HuH-7.5 (cell line): ENCODE results near the gene PTPRN2.

ENCODE experiments used
- DNase-seq: peaks from one replicate; pipeline ENCODE4 v3.0.0; 2011; ENCODE audit warnings: low spot score

Gene PTPRN2

GRCh38 chr7:157975401-157976372 is 611.9 kb downstream of the PTPRN2 start:
- no peak for DNase-seq

DNA sequence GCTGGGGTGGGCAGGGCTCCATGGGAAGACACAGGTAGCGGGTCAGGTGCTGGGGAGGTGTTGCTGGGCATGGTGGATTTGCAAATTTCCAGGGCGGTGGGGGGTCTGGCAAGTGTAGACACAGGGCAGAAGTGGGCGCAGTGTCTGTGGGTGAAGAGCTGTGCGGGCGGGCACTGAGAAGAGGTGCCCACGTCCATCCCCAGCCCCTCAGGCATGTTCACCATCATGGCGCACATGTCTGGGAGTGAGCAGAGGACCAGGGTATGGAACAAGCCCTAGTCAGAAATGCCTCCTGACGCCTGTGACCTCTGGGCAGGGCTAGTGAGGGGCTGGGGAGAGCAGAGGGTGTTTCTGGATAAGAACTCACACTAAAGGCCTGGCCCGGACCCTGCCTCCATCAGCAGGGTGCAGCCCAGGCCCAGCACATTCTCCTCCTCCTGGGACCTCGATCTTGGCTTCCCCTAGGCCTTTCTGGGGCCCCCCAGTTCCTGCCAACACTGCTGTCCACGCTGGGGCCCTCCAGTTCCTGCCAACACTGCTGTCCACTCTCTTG is 612.9 kb downstream of the PTPRN2 start:
- no peak for DNase-seq

- DNase-seq = no peak
Measured at GRCh38 chr7:157973971-157974677, 613.5 kb downstream of the PTPRN2 start.

DNA sequence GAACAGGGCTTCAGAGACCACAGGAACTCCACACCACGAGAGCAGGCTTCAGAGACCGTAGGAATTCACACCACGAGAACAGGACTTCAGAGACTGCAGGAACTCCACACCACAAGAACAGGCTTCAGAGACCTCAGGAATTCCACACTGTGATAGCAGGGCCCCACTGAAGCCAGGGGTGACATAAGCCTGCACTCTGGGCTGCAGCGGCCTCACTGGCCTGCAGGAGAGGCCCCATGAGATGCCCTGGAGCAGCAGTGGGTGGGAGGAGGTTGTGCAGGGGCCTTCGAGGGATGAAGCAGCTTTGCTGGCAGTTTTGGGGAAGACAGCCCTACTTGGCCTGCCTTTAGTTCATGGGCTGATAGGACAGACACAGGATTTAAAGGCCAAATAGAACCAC is 614.7 kb downstream of the PTPRN2 start:
- no peak for DNase-seq

GRCh38 chr7:157971501-157971900 is 616.1 kb downstream of the PTPRN2 start:
- DNase-seq = no peak

DNA sequence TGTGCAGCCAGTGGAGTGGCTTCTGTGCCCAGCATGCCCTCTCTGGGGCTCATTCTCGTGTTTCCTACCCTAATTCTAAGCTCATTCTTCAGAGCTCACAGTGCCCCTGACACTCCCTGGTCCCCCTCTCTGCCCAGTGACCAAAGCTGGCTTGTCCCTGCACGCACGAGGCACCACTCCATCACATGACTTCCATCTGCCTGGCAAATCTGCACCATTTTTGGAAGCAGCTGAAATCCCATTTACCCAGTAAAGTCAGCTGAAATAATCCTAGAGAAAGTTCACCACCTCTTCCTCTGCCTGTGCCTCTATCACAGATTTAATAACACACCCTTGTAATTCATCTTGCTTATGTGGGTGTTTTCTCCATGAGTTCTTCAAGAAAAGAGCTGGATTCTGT is 616.9 kb downstream of the PTPRN2 start:
- no peak for DNase-seq

DNA sequence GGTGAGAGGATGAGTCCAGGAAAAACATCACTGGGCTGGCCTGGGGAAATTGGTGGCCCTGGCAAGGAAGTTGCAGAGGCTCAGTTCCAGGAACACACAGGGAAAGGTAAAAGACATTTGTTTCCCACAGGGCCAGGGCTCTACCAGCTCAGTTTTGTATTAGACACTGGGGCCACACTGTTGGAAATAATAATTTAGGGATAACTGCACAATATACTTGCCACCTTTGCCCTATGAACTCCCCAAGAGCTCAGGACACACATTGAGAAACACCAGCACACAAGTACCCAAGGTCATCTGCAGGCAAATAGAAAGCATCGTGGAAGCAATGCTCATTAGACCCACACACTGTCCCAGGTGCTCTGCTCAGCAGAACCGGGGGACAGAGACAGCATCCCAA is 617.6 kb downstream of the PTPRN2 start:
- DNase-seq = no peak

DNA sequence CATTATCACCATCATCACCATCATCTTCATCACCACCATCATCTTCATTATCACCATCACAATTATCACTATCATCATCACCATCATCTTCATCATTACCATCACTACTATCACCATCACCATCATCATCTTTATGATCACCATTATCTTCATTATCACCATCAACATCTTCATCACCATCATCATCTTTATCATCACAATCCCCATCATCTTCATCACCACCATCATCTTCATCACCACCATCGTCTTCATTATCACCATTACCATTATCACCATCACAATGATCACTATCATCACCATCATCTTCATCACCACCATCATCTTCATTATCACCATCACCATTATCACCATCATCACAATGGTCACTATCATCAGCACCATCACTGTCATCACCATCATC is 621.1 kb downstream of the PTPRN2 start:
- no peak for DNase-seq

DNA sequence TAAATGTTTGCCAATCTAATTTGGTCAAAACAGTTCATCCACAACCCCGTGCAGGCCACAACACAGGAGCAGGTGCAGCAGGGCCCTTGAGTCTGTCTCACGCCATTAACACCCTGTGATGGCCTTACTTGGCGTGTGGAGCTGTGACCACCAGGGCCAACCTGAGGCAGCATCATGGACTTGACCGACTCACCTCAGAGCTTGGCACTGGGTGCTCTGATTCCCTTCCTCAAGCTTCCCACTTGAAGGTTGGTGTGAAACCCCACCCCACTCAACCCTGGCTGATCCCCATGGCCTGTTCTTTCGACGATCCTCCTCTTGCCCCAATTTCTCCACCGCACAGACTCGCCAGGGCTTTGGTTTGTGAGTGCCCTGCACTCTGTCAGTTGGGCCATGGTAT is 623.1 kb downstream of the PTPRN2 start:
- DNase-seq = no peak

GRCh38 chr7:157964016-157964415 is 623.6 kb downstream of the PTPRN2 start:
- no peak for DNase-seq

- DNase-seq = no peak
Measured at GRCh38 chr7:157963526-157963925, 624.1 kb downstream of the PTPRN2 start.

DNA sequence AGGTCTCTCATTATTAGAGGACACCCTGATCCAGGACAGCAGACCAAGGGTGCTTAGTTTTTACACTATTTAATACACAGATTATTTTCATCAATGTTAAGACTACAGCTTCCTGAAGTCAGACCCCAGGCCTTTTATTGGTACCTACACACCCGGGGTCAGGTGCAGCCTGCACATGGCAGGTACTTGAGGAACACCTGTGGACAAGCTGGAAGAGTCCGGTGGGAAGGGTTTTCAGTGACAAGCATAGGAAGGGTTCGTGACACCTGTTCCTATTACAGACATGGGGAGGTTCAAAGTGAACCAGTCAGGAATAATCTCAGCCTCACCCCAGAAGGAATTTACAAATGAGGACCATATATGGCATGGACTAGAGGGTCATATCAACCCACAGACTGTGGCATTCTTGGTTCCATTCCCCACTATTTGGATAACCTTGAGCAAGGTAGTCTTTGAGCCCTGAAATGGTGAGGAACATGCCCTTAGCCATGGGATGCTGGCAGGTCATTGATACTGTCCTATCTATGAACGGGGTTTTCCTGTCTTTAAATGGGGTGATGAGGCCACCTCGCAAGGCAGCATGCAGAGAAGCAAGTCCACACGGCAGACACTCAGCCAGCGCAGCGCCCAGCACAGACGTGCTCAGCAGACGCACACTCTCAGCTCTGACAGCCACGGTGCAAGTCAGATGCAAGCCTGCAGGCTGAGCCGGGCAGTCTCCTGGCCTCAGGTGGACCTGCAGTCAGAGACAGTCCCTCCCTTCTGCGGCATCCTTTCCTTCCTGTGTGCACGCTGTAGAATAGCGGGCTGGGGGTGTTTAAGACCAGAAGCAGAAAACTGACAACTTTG is 624.9 kb downstream of the PTPRN2 start:
- DNase-seq = no peak

DNA sequence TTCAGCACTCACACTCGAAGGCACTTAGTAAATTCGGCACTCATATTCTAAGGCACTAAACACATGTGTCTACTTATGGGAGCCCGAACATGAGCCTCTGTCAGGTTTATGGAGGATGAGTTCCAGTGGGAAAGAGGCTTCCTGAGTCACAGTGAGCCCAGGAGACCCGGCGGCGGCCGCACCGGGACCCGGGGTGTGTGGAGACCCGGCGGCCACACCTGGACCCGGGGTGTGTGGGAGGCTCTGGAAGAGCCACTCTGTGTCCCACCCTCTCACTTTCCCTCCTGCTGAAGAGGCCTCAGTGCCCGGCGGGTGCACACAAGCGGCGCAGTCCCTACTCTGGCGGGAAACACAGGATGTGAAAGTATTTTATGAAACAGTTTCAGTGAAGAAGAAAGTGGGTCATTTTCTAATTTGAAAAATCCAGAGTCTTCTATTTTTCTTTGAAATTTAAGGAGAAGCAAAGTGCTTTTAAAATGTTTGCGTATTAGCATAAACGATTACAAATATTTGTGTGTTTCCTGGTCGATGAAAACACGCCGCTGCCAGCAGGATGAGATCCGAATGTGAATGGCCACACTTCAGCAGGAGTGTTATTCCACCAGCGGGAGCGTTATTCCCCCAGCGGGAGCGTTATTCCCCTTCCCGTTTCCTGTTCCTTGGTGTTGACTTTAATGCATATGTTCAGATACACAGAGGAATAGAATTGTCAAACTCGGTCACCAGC is 625.7 kb downstream of the PTPRN2 start:
- DNase-seq = no peak

GRCh38 chr7:157955348-157955999 is 632.1 kb downstream of the PTPRN2 start:
- no peak for DNase-seq

GRCh38 chr7:157954901-157955300 is 632.7 kb downstream of the PTPRN2 start:
- DNase-seq = no peak

DNA sequence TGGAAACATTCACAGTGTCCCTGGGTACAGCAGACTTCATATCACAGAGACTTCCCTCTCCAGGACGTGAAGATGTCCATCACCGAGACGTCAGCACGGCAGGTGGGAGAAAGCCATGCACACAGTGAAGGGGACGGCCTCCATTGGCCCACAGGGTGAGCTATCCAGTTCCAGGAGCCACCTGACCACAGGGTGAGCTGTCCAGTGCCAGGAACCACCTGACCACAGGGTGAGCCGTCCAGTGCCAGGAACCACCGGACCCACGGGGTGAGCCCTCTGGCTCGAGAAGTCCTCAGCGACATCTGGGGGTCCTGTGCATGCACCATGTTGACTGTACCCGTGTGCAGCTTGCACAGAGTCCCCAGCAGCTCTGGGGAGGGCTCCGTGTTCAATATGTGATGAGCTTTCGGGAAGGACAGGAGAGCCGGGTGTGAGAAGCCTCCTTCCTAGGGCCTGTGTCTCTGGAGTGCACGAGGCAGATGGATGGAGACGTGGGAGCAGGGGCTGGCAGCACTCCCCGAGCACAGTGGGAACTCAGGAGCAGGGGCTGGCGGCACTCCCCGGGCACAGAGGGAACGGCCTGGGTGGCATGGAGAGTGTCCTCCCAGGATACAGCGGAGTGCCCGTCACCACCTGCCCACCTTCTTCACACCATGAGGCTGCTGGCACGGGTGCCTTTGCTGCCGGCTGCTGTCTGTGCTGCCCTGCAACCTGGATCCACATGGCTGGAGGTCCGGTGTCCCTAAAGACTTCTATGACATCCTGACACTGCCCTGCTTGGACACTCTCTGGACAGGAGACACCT is 634.6 kb downstream of the PTPRN2 start:
- DNase-seq = no peak

- DNase-seq = no peak
Measured at GRCh38 chr7:157952050-157952667, 635.5 kb downstream of the PTPRN2 start.

GRCh38 chr7:157951300-157952049 is 636.1 kb downstream of the PTPRN2 start:
- no peak for DNase-seq

DNA sequence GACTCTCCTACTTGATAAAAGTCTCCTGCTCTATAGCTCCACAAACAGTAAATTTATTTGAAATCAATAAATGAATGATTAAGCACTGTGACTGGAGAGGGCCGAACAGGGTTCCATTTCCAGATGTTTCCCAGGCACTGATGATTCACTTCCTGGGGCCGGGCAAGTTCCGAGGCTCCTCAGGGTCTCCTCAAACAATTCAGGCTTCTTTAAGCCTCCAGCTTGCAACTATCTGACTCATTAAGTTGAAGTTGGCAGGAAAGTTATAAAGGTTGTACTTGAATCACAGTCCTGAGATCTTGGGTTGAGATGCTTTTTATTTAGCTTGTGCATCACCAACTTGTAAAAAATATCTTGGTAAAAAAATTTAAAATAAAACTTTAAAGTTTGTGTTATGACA is 637.9 kb downstream of the PTPRN2 start:
- DNase-seq = no peak
